GM19328 (cell line): ENCODE results near the gene FOXD4L3.
A peak's percentile ranks its signal among the peaks of the same experiment; 100 is the strongest.
"Not testable (repeated sequence)": the region's sequence is repeated elsewhere in the genome, so short reads cannot be mapped to it uniquely, and the experiment has no call there.

Source experiments
- ATAC-seq: cut with Tn5 transposase; IDR thresholded peaks from one replicate; pipeline ENCODE4 v1.9.1; 2021; ENCODE audit warnings: mild to moderate bottlenecking, moderate library complexity; ENCODE audit not compliant: unreplicated experiment

The FOXD4L3 gene

GRCh38 chr9:68302567-68302966 lies at the start of gene FOXD4L3:
Gene FOXD4L3 (plus strand): TSS chr9:68302867. CDS start chr9:68302952, 85 bp downstream.
- ATAC-seq, result not testable (repeated sequence)

DNA sequence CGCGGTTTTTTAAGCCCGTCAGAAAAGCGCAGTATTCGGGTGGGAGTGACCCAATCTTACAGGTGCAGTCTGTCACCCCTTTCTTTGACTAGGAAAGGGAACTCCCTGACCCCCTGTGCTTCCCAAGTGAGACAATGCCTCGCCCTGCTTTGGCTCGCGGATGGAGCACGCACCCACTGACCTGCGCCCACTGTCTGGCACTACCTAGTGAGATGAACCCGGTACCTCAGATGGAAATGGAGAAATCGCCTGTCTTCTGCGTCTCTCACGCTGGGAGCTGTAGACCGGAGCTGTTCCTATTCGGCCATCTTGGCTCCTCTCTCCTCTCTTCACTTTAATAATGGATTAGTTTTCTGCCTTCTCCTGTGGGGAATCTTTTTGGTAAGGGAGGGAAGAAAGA lies 21.6 kb upstream of the FOXD4L3 start:
- not testable (repeated sequence) for ATAC-seq

- ATAC-seq, result not testable (repeated sequence)
These were observed 1.1 kb downstream of the FOXD4L3 start for GRCh38 chr9:68303771-68304170.

- ATAC-seq, result not testable (repeated sequence)
These were observed 1.5 kb downstream of the FOXD4L3 start for GRCh38 chr9:68304212-68304611.

DNA sequence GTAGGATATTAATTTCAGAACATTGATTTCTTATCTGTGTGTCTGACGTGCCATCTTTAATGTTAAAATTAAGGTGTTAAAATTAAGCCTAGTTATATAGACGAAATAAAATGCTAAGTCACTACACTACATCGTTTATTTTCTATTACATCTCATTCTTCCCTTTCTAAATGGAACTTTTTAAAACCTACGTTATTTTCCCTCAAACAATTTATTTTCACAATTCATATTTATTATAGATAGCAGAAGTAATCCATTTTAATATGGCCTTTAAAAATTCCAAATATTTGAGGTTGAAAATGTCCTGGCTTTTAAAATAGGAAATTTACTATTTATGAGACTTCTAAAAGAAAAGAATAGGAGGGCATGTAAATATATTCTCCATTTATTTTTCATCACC lies 2.1 kb downstream of the FOXD4L3 start:
- not testable (repeated sequence) for ATAC-seq

- not testable (repeated sequence) for ATAC-seq
These were observed 3.1 kb downstream of the FOXD4L3 start for GRCh38 chr9:68305680-68306285.

DNA sequence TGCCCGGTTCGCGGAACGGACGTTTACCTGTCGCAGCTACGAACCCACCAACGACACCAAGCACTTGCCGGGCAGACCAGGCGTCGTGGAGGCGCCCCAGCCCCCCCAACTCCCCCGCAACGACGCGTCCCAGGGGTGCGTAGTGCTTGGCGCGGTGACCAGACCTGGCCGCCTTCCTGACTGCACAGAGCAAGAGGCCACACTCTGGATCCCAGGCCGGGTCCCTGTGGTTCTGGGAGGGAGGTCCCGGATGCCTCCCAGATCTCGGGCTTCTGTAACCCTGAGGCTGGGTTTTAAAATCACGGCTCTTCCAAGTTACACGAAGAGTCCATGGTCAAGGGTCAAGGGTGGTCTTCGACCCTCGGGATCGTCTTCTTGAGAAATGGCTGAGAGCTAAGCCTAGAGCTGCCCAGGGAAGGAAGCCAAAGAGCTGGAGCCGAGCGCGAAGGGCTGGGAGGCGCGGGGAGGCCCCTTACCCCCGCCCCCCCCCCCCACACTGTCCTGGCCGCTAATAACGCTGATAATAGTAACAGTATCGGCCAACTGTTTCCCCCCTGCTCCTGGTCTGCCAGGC lies 3.8 kb downstream of the FOXD4L3 start:
- not testable (repeated sequence) for ATAC-seq

- not testable (repeated sequence) for ATAC-seq
These were observed 4.5 kb downstream of the FOXD4L3 start for GRCh38 chr9:68307127-68307526.

- not testable (repeated sequence) for ATAC-seq
These were observed 5.0 kb downstream of the FOXD4L3 start for GRCh38 chr9:68307654-68308053.

GRCh38 chr9:68311208-68311607 lies 8.5 kb downstream of the FOXD4L3 start:
- ATAC-seq, result not testable (repeated sequence)

GRCh38 chr9:68318209-68318608 lies 15.5 kb downstream of the FOXD4L3 start:
- not testable (repeated sequence) for ATAC-seq

DNA sequence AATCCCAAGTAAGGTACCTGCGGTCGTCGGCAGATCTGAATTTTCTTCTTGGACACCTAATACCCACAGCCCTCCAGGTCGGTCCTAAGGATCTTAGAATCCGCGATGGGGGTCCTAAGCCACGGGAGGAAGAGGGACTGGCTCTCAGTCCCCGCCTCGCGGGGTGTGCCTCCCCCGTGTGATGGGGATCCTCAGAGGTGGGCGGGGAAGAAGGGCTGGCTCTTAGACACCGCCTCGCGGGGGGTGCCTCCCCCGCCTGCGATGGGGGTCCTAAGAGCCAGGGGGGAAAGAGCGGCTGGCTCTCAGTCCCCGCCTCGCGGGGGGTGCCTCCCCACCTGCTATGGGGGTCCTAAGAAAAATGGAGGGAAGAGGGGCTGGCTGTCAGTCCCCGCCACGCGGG lies 21.1 kb downstream of the FOXD4L3 start:
- not testable (repeated sequence) for ATAC-seq

DNA sequence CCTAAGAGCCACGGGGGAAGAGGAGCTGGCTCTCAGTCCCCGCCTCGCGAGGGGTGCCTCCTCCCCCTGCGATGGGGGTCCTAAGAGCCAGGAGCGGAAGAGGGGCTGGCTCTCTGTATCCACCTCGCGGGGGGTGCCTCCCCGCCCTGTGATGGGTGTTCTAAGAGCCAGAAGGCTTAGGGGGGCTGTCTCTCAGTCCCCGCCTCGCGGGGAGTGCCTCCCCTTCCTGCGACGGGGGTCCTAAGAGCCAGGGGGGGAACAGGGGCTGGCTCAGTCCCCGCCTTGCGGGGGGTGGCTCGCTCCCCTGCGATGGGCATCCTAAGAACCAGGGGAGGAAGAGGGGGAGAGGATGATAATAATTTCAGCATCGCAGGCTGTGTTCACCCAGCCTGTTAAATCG lies 21.9 kb downstream of the FOXD4L3 start:
- ATAC-seq, result not testable (repeated sequence)

DNA sequence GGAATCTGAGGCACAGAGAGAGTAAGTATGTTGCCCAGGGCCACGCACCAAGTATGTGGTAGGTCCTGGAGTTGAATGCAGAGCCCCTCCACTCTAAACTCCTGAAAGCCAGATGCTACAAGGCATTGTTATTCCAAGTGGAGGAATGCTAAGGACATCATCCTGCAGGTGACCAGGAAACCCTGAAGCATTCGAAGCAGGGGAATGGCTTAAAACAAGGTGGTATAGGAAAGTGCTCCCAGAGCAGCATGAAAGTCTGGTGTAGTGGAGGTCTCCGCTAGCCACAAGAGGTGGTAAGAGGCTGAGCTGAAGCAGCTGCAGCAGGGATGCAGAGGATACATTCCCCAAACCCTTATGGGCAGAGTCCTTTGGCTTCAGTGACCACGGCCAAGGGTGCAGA lies 26.4 kb downstream of the FOXD4L3 start:
- not testable (repeated sequence) for ATAC-seq

DNA sequence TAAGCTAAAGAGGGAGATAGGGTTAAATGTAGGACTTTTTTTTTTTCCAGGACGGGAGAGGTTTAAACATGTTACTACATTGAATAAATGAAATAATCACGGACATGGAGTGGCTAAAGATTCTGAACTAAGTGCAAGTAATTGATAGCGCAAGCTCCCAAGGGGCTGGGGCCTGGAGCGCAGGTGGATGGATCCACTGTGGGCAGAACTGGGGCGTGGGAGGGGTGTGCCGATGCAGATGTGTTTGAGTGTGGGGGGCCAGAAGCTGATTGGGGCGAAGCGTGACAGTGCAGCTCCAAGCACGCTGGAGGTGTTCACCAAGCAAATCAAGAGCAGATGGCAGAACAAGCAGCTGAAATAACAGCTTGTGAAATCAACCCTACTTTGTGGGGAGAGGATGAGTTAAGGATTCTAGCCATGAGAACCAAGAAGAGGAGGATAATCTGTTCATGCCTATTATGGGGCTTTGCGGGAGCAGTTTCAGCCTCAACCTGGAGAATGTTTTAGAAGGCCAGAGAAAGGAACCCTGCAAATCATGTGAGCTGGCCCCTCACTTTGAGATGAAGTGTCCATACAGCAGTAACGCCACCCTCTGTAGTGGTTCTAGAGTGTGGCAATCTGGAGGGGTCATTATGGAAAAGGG lies 28.0 kb downstream of the FOXD4L3 start:
- not testable (repeated sequence) for ATAC-seq

DNA sequence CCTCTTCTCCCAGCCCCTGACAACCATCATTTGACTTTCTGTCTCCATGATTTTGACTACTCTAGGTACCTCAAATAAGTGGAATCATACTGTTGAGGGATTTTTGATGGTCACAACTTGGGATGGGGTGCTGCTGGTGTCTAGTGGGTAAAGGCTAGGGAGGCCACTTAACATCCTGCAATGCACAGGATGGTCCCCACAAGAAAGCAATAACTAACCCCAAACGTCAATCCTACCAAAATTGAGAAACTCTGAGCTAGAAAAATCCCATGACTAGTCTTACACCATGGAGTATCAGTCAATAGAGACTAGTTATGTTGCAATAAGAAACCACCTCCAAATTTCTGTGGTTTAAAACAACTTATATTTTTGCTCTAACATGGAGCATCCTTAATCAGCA lies 29.5 kb downstream of the FOXD4L3 start:
- ATAC-seq, result not testable (repeated sequence)

GRCh38 chr9:68335935-68336334 lies 33.3 kb downstream of the FOXD4L3 start:
- not testable (repeated sequence) for ATAC-seq

GRCh38 chr9:68336639-68337339 lies 34.1 kb downstream of the FOXD4L3 start:
- not testable (repeated sequence) for ATAC-seq

DNA sequence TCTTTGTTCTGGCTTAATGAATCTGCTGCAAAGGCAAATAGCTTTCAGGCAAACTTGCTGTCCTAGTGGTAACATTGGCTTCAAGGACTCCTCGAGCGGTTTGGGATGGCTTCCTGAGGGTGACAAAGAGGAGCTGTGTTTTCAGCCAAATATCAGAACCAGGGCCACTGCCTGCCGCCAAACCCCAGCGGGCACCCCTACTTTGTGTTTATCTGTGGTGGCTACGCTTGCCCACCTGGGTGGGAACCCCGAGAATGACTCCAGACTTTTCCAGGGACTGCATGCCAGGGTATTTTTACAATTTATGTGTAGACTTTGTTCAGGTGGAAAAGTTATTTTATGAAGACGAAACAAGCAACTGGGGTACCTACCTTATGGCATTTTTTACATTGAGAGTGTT lies 35.3 kb downstream of the FOXD4L3 start:
- not testable (repeated sequence) for ATAC-seq

DNA sequence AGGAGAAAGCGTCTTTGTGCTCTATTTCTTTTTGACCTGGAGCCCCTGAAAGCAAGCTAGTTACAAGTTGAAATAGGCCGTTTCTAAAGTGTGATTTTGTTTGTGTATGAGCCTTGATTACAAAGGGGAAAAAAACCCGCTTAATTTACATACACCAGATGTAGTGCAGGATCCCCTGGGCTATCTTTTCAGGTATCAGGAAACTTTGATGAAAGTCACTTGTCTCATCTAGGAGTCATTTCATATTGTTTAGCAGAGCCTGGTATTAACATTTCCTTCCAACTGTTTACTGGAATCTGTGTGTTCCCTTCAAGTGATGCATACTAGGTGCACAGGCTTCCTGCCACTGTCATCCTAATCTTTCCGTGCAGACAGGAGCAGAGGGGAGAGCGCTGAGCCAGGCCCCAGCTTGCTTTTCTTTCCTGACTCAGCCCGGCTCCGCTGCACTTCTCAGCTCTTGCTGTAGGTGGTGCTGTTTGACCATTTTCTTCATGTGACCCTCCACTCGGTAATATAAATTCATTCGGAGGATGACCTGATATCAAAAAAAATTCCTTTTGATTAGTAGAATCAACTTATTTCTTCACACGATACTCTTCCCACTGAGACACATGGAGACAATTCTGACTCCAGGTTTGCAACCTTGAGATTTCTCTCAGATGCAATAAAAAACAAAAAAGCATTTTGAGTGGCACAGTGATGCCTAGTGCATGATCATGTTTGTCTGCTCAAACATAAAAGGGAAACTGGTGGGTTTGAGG lies 39.8 kb downstream of the FOXD4L3 start:
- ATAC-seq, result peak; percentile 64

DNA sequence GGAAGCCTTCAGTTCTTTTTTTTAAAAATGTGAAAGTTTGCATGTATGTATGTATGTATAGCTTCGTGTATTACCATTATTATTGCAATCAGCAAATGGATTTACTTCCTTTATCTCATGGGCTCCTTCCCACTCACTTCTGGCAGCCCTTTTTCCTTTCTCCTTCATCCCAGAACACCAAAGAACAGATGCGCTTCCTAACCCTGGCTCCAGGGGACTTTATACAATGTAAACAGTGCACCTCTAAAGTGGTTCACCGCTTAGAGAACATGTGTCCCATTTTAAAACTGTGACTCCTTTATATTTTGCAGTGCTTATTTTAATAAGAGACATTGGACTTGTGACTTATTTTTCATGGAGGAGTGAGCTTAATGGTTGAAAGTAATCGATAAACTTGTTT lies 40.6 kb downstream of the FOXD4L3 start:
- ATAC-seq, result not testable (repeated sequence)
